ENCODE measurements around the gene PLA2G2C.

The PLA2G2C gene

GRCh38 chr1:20187813-20188454 is 1.6 kb upstream of the PLA2G2C start:
- no peak for DNase-seq (ENCODE audit: low read depth)
- H3K4me3 ChIP-seq (ENCODE audit: low read depth, low read length) = no peak overlapping the region

GRCh38 chr1:20187103-20187812 is 940 bp upstream of the PLA2G2C start:
- H3K4me3 ChIP-seq (ENCODE audit: low read depth, low read length) = no peak overlapping the region
- no peak for DNase-seq (ENCODE audit: low read depth)

GRCh38 chr1:20184997-20185833 is 1.1 kb downstream of the PLA2G2C start:
- DNase-seq (ENCODE audit: low read depth) = no peak
- H3K4me3 ChIP-seq (ENCODE audit: low read depth, low read length) = no peak overlapping the region

GRCh38 chr1:20184481-20184900 is 1.8 kb downstream of the PLA2G2C start:
- no peak overlapping the region for H3K4me3 ChIP-seq (ENCODE audit: low read depth, low read length)
- no peak for DNase-seq (ENCODE audit: low read depth)

GRCh38 chr1:20183616-20184271 is 2.6 kb downstream of the PLA2G2C start:
- H3K4me3 ChIP-seq (ENCODE audit: low read depth, low read length) = no peak overlapping the region
- no peak for DNase-seq (ENCODE audit: low read depth)

- no peak overlapping the region for H3K4me3 ChIP-seq (ENCODE audit: low read depth, low read length)
- no peak for DNase-seq (ENCODE audit: low read depth)
These were observed 3.3 kb downstream of the PLA2G2C start for GRCh38 chr1:20183035-20183434.

GRCh38 chr1:20182415-20182814 is 3.9 kb downstream of the PLA2G2C start:
- DNase-seq (ENCODE audit: low read depth) = no peak
- H3K4me3 ChIP-seq (ENCODE audit: low read depth, low read length) = no peak overlapping the region

GRCh38 chr1:20180844-20181207 is 5.5 kb downstream of the PLA2G2C start:
- DNase-seq (ENCODE audit: low read depth) = no peak
- no peak overlapping the region for H3K4me3 ChIP-seq (ENCODE audit: low read depth, low read length)

- DNase-seq (ENCODE audit: low read depth) = no peak
- H3K4me3 ChIP-seq (ENCODE audit: low read depth, low read length) = no peak overlapping the region
These were observed 6.0 kb downstream of the PLA2G2C start for GRCh38 chr1:20180129-20180843.

GRCh38 chr1:20179371-20180128 is 6.8 kb downstream of the PLA2G2C start:
- DNase-seq (ENCODE audit: low read depth) = no peak
- no peak overlapping the region for H3K4me3 ChIP-seq (ENCODE audit: low read depth, low read length)

- DNase-seq (ENCODE audit: low read depth) = no peak
- H3K4me3 ChIP-seq (ENCODE audit: low read depth, low read length) = no peak overlapping the region
These were observed 7.5 kb downstream of the PLA2G2C start for GRCh38 chr1:20178634-20179370.

- no peak overlapping the region for H3K4me3 ChIP-seq (ENCODE audit: low read depth, low read length)
- DNase-seq (ENCODE audit: low read depth) = no peak
These were observed 11.2 kb downstream of the PLA2G2C start for GRCh38 chr1:20174937-20175666.

- H3K4me3 ChIP-seq (ENCODE audit: low read depth, low read length) = no peak overlapping the region
- DNase-seq (ENCODE audit: low read depth) = no peak
These were observed 14.2 kb downstream of the PLA2G2C start for GRCh38 chr1:20172033-20172590.

- H3K4me3 ChIP-seq (ENCODE audit: low read depth, low read length) = no peak overlapping the region
- no peak for DNase-seq (ENCODE audit: low read depth)
These were observed 16.4 kb downstream of the PLA2G2C start for GRCh38 chr1:20169932-20170331.

GRCh38 chr1:20168564-20169491 is 17.5 kb downstream of the PLA2G2C start:
- DNase-seq (ENCODE audit: low read depth) = no peak
- no peak overlapping the region for H3K4me3 ChIP-seq (ENCODE audit: low read depth, low read length)

GRCh38 chr1:20167126-20167525 is 19.2 kb downstream of the PLA2G2C start:
- H3K4me3 ChIP-seq (ENCODE audit: low read depth, low read length) = no peak overlapping the region
- no peak for DNase-seq (ENCODE audit: low read depth)
